HG02798 (cell line): Measurements from ENCODE around the gene PRAMEF12.
"Not testable (repeated sequence)": the region's sequence is repeated elsewhere in the genome, so short reads cannot be mapped to it uniquely, and the experiment has no call there.

Source experiments
- ATAC-seq: cut with Tn5 transposase; IDR thresholded peaks from one replicate; pipeline ENCODE4 v1.9.1; 2021; ENCODE audit warnings: mild to moderate bottlenecking; ENCODE audit not compliant: unreplicated experiment, poor library complexity

Gene PRAMEF12

GRCh38 chr1:12769976-12770505 is 3.5 kb upstream of the PRAMEF12 start:
- ATAC-seq = no peak

DNA sequence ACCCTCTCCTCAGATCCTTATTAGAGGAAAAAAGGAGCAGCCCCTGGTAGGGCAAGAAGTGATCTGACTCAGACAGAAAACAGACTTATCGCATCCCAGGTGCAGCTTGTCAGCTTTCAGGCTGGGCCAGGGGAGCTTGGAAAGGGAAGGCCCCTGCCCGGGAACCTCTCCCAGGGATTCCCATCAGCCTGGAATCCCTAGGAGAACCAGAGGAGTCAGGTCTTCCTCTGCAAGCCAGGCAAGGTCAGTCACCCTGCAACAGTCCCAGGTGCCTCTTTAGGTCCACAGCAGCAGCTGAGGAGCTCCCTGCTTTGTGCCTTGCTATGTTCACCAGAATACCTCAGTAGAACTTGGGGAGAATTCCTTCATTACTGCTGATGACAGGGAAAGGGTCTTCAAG is 2.9 kb upstream of the PRAMEF12 start:
- no peak for ATAC-seq

DNA sequence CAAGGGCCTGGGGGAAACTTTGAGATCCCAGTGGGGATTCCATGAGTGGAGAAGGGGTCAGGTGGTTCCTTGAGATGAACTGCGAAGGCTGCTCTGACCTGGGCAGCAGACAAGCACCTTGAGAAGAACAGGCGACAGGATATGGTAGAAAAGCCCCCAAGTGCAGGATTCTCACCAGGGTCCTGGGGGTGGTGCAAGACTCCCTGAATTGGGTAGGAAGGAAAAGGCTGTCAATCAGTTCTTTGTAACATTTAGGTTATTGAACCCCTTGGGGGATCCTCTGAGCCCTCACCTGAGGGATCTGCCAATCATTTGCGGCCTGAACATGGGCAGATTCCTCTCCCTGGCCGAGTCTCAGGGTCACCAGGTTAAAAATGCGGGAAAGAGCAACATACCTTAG is 2.4 kb upstream of the PRAMEF12 start:
- ATAC-seq = no peak

DNA sequence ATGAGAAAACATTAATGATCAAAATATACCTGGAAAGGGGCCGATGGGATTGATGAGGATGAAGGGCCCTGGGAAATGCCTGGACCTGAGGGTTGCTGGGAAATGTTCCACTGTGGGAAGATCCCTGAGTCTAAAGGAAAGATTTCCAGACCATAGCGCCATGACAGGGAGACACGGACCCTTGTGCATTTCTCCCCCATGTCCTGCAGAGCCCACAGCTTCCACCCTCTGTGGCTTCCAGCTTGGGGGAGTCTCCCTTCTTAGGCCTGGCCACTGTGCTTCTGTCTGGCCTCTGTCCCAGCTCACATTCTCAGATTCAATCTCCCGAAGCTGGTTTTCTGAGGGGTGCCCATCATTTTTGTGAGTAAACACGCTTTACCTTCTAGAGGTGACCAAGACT is 1.0 kb upstream of the PRAMEF12 start:
- no peak for ATAC-seq

DNA sequence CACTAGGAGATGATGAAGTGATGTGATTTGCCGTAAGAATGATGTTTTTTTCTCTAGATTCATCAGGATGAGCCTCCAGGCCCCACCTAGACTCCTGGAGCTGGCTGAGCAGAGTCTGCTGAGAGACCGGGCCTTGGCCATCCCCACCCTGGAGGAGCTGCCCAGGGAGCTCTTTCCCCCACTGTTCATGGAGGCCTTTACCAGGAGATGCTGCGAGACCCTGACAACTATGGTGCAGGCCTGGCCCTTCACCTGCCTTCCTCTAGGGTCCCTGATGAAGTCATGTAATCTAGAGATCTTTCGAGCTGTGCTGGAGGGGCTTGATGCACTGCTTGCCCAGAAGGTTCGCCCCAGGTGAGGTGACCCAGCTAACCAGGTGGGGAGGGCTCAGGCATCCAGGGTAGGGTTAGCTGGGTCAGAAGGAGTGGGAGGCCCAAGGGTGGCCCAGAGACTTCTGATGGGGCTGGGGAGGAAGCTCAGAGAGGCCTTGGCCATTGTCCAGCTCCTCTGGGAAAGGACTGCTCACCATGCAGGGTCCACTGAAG is 1.3 kb downstream of the PRAMEF12 start:
- no peak for ATAC-seq

DNA sequence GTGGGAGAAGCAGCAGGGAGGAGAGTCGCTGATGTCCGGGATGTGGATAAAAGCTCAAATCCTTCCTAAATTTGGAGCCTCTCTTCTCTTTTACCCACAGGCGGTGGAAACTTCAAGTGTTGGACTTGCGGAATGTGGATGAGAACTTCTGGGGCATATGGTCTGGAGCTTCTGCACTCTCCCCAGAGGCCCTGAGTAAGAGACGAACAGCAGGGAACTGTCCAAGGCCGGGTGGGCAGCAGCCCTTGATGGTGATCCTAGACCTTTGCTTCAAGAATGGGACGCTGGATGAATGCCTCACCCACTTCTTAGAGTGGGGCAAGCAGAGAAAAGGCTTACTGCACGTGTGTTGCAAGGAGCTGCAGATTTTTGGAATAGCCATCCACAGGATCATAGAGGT is 1.9 kb downstream of the PRAMEF12 start:
- ATAC-seq = no peak

DNA sequence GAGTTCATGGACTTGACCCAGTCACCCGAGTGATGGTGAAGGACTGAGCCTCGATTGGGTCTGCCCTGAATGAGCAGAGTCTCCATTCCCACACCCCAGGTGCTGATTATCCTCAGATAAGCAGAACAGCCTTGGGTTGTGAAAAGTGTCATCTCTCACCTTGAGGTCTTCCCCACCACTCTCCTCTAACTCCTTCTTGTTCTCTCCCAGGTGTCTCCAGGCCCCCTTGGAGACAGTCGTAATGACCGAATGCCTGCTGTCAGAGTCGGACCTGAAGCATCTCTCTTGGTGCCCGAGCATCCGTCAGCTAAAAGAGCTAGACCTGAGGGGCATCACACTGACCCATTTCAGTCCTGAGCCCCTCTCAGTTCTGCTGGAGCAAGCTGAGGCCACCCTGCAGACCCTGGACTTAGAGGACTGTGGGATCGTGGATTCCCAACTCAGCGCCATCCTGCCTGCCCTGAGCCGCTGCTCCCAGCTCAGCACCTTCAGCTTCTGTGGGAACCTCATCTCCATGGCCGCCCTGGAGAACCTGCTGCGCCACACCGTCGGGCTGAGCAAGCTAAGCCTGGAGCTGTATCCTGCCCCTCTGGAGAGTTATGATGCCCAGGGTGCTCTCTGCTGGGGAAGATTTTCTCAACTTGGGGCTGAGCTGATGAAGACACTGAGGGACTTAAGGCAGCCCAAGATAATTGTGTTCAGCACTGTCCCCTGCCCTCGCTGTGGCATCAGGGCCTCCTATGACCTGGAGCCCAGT is 3.4 kb downstream of the PRAMEF12 start:
- ATAC-seq = no peak

DNA sequence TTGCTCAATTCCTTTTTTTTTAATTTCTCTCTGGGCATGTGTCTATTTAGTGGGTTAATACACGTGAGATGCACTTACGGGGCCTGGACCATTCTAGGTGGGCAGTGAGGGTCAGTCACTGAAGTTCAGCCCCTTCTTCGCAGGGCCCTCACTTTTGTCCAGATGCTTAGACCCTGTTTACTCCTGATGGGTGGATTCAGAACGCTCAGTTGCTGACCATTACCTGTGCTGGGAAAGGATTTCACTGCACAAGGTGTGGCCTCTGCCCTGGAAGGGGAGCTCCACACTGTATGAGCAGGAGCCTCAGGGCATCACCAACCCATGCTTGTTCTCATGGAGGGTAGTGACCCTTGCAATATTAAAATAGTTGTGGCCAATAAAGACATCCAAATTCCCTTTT is 4.5 kb downstream of the PRAMEF12 start:
- no peak for ATAC-seq

- no peak for ATAC-seq
Observed at GRCh38 chr1:12778907-12779306, 5.4 kb downstream of the PRAMEF12 start.

DNA sequence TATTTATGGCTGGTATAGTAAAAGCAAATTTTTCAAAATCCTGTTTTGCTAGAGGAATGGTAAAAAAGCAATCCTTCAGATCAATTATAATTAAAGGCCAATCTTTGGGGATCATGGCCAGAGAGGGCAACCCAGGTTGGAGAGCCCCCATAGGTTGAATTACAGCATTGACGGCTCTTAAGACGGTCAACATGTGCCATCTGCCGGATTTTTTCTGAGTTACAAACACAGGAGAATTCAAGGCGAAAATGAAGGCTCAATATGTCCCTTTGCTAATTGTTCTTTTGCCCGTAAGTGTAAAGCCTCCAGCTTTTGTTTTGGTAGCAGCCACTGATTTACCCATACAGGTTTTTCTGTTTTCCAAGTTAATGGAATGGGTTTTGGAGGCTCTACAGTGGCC is 8.0 kb downstream of the PRAMEF12 start:
- ATAC-seq = not testable (repeated sequence)

GRCh38 chr1:12783783-12784182 is 10.2 kb downstream of the PRAMEF12 start:
- not testable (repeated sequence) for ATAC-seq

- ATAC-seq = not testable (repeated sequence)
Observed at GRCh38 chr1:12784729-12785128, 11.2 kb downstream of the PRAMEF12 start.

- not testable (repeated sequence) for ATAC-seq
Observed at GRCh38 chr1:12791097-12791496, 17.6 kb downstream of the PRAMEF12 start, which contains the start of gene PRAMEF1. PRAMEF1 (plus strand) TSS chr1:12791397; CDS start chr1:12793228, 1,831 bp downstream.

DNA sequence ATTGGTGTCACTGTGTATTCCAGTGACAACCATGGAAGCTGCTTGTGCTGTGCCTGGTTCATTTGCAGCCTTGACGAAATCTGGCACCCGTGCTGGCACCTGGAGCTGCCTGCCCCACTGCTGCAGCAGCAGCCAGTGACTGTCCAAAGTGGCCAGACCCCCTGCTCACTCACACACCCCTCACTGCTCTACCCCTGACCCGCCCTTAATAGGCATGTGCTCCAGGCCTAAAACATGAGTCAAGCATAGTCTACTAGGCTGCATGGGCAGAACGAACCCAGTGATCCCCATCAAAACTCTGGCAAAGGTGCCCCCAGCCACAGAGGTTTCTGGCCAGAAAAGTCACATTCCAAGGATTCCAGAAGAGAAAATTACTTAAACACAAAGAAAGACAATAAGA is 25.4 kb downstream of the PRAMEF12 start:
- ATAC-seq = no peak

GRCh38 chr1:12799730-12800129 is 26.2 kb downstream of the PRAMEF12 start:
- ATAC-seq = no peak

- no peak for ATAC-seq
Observed at GRCh38 chr1:12809933-12810332, 36.4 kb downstream of the PRAMEF12 start.

DNA sequence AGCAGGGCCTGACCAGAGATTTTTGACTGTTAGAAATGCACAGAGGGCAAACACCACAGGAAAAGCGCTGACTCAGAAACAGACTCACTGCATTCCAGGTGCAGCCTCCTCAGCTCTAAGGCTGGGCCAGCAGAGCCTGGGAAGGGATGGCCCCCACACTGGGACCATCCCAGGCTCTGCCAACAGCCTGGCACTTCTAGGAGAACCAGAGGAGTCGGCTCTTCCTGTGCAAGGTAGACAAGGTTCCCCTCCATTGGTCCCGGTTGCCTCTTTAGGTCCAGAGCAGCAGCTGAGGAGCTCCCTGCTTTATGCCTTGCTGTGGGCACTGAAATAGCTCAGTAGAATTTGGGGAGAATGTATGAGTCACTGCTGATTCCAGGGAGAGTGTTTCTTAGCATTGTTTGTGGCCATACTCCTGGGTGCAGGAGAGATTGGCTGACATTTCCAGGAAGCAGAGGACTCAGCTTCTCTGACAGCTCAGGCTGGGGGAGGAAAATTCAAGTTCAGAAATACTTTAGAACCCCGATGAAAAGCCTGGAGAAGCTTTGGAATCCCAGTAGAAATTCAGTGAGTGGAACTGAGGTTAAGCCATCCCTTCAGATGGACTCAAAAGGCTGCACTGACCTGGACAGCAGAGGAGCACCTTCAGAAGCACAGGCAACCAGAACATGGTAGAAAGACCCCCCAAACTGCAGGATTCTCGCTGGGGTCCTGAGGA is 37.3 kb downstream of the PRAMEF12 start:
- no peak for ATAC-seq

DNA sequence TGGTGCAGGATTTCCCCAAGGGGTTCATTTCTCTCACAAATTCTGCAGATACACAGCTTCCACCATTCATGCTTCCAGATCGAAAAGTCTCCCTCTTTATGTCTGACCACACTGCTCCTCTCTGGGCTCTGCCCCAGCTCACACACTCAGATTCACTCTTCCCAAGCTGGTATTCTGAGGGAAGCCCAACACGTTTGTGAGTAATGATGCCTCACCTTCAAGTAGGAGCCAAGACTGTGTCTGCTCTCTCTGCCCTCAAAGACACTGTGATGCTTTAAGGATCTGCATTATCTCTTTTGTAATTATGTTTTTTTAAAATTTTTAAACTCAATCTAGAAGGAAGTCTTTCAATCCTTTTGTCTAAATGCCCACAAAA is 37.9 kb downstream of the PRAMEF12 start:
- ATAC-seq = no peak

DNA sequence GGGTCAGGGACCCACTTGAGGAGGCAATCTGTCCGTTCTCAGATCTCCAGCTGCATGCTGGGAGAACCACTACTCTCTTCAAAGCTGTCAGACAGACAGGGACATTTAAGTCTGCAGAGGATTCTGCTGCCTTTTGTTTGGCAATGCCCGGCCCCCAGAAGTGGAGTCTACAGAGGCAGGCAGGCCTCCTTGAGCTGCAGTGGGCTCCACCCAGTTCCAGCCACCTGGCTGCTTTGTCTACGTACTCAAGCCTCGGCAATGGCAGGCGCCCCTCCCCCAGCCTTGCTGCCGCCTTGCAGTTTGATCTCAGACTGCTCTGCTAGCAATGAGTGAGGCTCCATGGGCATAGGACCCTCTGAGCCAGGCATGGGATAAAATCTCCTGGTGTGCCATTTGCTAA is 45.5 kb downstream of the PRAMEF12 start:
- ATAC-seq = not testable (repeated sequence)
